DOHH2 (cell line): ENCODE results near the gene HYI.

ENCODE experiments used
- H3F3A ChIP-seq: fragments of 200-600 bp; sonication (generic), shearing (Covaris generic); 2 replicates; pipeline ENCODE4 v1.6.0; 2016; ENCODE audit warnings: antibody characterized with exemption, mild to moderate bottlenecking; ENCODE audit not compliant: control insufficient read depth, insufficient read depth
- H3K27ac ChIP-seq: fragments of 200-600 bp; sonication (generic); 2 replicates; pipeline ENCODE4 v1.5.1; 2014; ENCODE audit warnings: low read depth, mild to moderate bottlenecking, low read length, moderate library complexity
- H3K27me3 ChIP-seq: fragments of 200-600 bp; sonication (generic); 2 replicates; pipeline ENCODE4 v1.6.1; 2014; ENCODE audit warnings: mild to moderate bottlenecking, low read length, mixed read lengths; ENCODE audit not compliant: control insufficient read depth
- H3K36me3 ChIP-seq: fragments of 200-600 bp; sonication (generic); 2 replicates; pipeline ENCODE4 v1.6.1; 2014; ENCODE audit warnings: mild to moderate bottlenecking, low read length, moderate library complexity, mixed read lengths; ENCODE audit not compliant: control insufficient read depth
- H3K4me1 ChIP-seq: fragments of 200-600 bp; sonication (generic); 2 replicates; pipeline ENCODE4 v1.6.1; 2014; ENCODE audit warnings: mild to moderate bottlenecking, low read length, mixed read lengths; ENCODE audit not compliant: control insufficient read depth
- H3K4me2 ChIP-seq: fragments of 200-600 bp; sonication (generic); 2 replicates; pipeline ENCODE4 v1.6.0; 2014; ENCODE audit warnings: mild to moderate bottlenecking, low read length, moderate library complexity
- H3K4me3 ChIP-seq: fragments of 200-600 bp; sonication (generic); 2 replicates; pipeline ENCODE4 v1.5.1; 2014; ENCODE audit warnings: mild to moderate bottlenecking, low read length, mixed read lengths
- H3K79me2 ChIP-seq: fragments of 200-600 bp; sonication (generic); 2 replicates; pipeline ENCODE4 v1.6.1; 2014; ENCODE audit warnings: mild to moderate bottlenecking, low read length, mixed read lengths; ENCODE audit not compliant: control insufficient read depth
- H3K9me2 ChIP-seq: fragments of 200-600 bp; sonication (generic); replicated peaks from 2 replicates; pipeline ENCODE4 v1.6.1; 2014; ENCODE audit warnings: mild to moderate bottlenecking, low read length, mixed read lengths; ENCODE audit not compliant: control insufficient read depth
- H3K9me3 ChIP-seq: fragments of 200-600 bp; sonication (generic); 2 replicates; pipeline ENCODE4 v1.6.1; 2014; ENCODE audit warnings: antibody characterized with exemption, low read length, mixed read lengths; ENCODE audit not compliant: control insufficient read depth, insufficient read depth
- H4K20me1 ChIP-seq: fragments of 200-600 bp; sonication (generic); 2 replicates; pipeline ENCODE4 v1.6.0; 2014; ENCODE audit warnings: low read depth, mild to moderate bottlenecking, antibody characterized with exemption, low read length, moderate library complexity; ENCODE audit not compliant: control insufficient read depth, insufficient read depth
- CTCF ChIP-seq: fragments of 200-600 bp; sonication (generic); IDR thresholded peaks from one replicate; pipeline ENCODE4 v1.5.1; 2014; ENCODE audit warnings: antibody characterized with exemption, mild to moderate bottlenecking, low read depth, low read length; ENCODE audit not compliant: poor library complexity, severe bottlenecking
- EZH2phosphoT487 ChIP-seq: fragments of 200-600 bp; sonication (generic); IDR thresholded peaks from 2 replicates; pipeline ENCODE4 v1.6.1; 2017; ENCODE audit warnings: borderline replicate concordance, mild to moderate bottlenecking, antibody characterized with exemption, low read length, moderate library complexity, mixed read lengths

The HYI gene

GRCh38 chr1:43443197-43443946 is 10.4 kb downstream of the HYI start:
- H3K4me3 ChIP-seq = no peak overlapping the region
- H3K9me2 ChIP-seq = no peaks in the 10 kb centered on the region
- no peak overlapping the region for H3K27ac ChIP-seq
- H4K20me1 ChIP-seq = no peaks in the 10 kb centered on the region
- H3K27me3 ChIP-seq = no peaks in the 10 kb centered on the region
- no peak for TF ChIP-seq EZH2phosphoT487
- TF ChIP-seq CTCF = no peak
- H3K36me3 ChIP-seq = peaks cover 26% of the 10 kb centered on the region
- H3K4me1 ChIP-seq = no peaks in the 10 kb centered on the region
- H3K4me2 ChIP-seq = no peak overlapping the region
- H3K79me2 ChIP-seq = no peaks in the 10 kb centered on the region
- H3F3A ChIP-seq = no peaks in the 10 kb centered on the region
- no peaks in the 10 kb centered on the region for H3K9me3 ChIP-seq

- Histone ChIP-seq H3F3A (no peaks in the 10 kb centered on the region), H3K79me2 (no peaks in the 10 kb centered on the region), H3K4me2 (no peak overlapping the region), H4K20me1 (no peaks in the 10 kb centered on the region), H3K27ac (no peak overlapping the region), H3K36me3 (peaks cover 26% of the 10 kb centered on the region), H3K9me3 (no peaks in the 10 kb centered on the region), H3K4me1 (no peaks in the 10 kb centered on the region), H3K27me3 (no peaks in the 10 kb centered on the region), H3K4me3 (no peak overlapping the region), H3K9me2 (no peaks in the 10 kb centered on the region)
- TF ChIP-seq CTCF = no peak
- TF ChIP-seq EZH2phosphoT487 = no peak
Measured at GRCh38 chr1:43442756-43443155, 11.0 kb downstream of the HYI start.

- no peaks in the 10 kb centered on the region for H4K20me1 ChIP-seq
- H3K9me2 ChIP-seq = no peaks in the 10 kb centered on the region
- H3K36me3 ChIP-seq = peaks cover 22% of the 10 kb centered on the region
- no peaks in the 10 kb centered on the region for H3K4me1 ChIP-seq
- H3K27ac ChIP-seq = no peak overlapping the region
- no peaks in the 10 kb centered on the region for H3F3A ChIP-seq
- TF ChIP-seq EZH2phosphoT487 (no peak), CTCF (no peak)
- no peak overlapping the region for H3K4me3 ChIP-seq
- no peak overlapping the region for H3K4me2 ChIP-seq
- H3K9me3 ChIP-seq = no peaks in the 10 kb centered on the region
- no peaks in the 10 kb centered on the region for H3K27me3 ChIP-seq
- H3K79me2 ChIP-seq = no peaks in the 10 kb centered on the region
Measured at GRCh38 chr1:43441894-43442637, 11.7 kb downstream of the HYI start.
